GM21367 (cell line): ENCODE results near the gene JAG1.
"Not testable (repeated sequence)": the region's sequence is repeated elsewhere in the genome, so short reads cannot be mapped to it uniquely, and the experiment has no call there.

Experiments
- ATAC-seq: cut with Tn5 transposase; IDR thresholded peaks from one replicate; pipeline ENCODE4 v1.9.1; 2021; ENCODE audit not compliant: unreplicated experiment

JAG1 gene

GRCh38 chr20:10590446-10590845 lies 83.4 kb downstream of the JAG1 start:
- ATAC-seq: not testable (repeated sequence)
